SHP77 (cell line): ENCODE results near the gene COL4A1.

Experiments
- DNase-seq, 2 experiments: peaks; one replicate each; lab custom pipeline; 2025; lab: John Stamatoyannopoulos, UW

Gene COL4A1

GRCh38 chr13:110306960-110307766 lies at the start of gene COL4A1, which contains the start of gene COL4A2:
Gene COL4A1, minus strand, starts transcription at chr13:110307157. Its CDS starts 130 bp downstream, at chr13:110307027.
Gene COL4A2, plus strand, starts transcription at chr13:110307284. Its CDS starts 620 bp downstream, at chr13:110307904.
- no peak for DNase-seq

- DNase-seq: no peak
Observed at GRCh38 chr13:110356362-110356761, 49.4 kb upstream of the COL4A1 start.

GRCh38 chr13:110354715-110355473 lies 47.9 kb upstream of the COL4A1 start:
- DNase-seq: no peak

GRCh38 chr13:110354123-110354627 lies 47.2 kb upstream of the COL4A1 start:
- no peak for DNase-seq

- no peak for DNase-seq
Observed at GRCh38 chr13:110353339-110353977, 46.5 kb upstream of the COL4A1 start.

- no peak for DNase-seq
Observed at GRCh38 chr13:110352735-110353134, 45.8 kb upstream of the COL4A1 start.

- DNase-seq: no peak
Observed at GRCh38 chr13:110351636-110352420, 44.9 kb upstream of the COL4A1 start.

- DNase-seq: no peak
Observed at GRCh38 chr13:110350509-110350908, 43.6 kb upstream of the COL4A1 start.

- DNase-seq: no peak
Observed at GRCh38 chr13:110350049-110350448, 43.1 kb upstream of the COL4A1 start.

- peak; percentile 48 to 56 for DNase-seq
Observed at GRCh38 chr13:110349239-110349638, 42.3 kb upstream of the COL4A1 start.

- no peak for DNase-seq
Observed at GRCh38 chr13:110348309-110349105, 41.5 kb upstream of the COL4A1 start.

GRCh38 chr13:110347535-110348308 lies 40.8 kb upstream of the COL4A1 start:
- DNase-seq: no peak

GRCh38 chr13:110347088-110347487 lies 40.1 kb upstream of the COL4A1 start:
- no peak for DNase-seq

- peak; percentile 28 to 38 for DNase-seq
Observed at GRCh38 chr13:110346661-110347067, 39.7 kb upstream of the COL4A1 start.

GRCh38 chr13:110345701-110346100 lies 38.7 kb upstream of the COL4A1 start:
- no peak for DNase-seq

GRCh38 chr13:110345266-110345665 lies 38.3 kb upstream of the COL4A1 start:
- no peak for DNase-seq

GRCh38 chr13:110344320-110344719 lies 37.4 kb upstream of the COL4A1 start:
- DNase-seq: no peak

GRCh38 chr13:110343241-110343865 lies 36.4 kb upstream of the COL4A1 start:
- DNase-seq: no peak

GRCh38 chr13:110342474-110342873 lies 35.5 kb upstream of the COL4A1 start:
- no peak for DNase-seq
